Measurements from ENCODE around the gene ZSCAN30.
A peak's percentile ranks its signal among the peaks of the same experiment; 100 is the strongest.
"Not testable (repeated sequence)": the region's sequence is repeated elsewhere in the genome, so short reads cannot be mapped to it uniquely, and the experiment has no call there.

ZSCAN30 gene

DNA sequence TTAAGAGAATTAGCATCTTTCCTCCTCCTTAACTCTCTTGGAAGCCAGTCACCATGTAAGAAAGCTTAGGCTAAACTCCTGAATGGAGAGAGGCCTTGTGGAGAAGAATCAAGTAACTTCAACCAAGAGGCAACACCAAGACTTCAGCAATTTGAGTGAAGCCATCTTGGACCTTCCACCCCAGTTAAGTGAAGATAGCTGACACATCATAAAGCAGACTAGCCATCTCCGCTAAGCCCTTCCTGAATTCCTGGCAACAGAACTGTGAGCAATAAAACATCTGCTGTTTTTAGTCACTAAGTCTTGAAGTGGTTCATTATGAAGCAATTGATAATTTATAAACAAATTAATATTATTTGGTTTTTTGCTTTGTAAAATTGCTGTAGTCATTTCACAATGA is 50.7 kb downstream of the ZSCAN30 start:
- no peak for DNase-seq
- no peak for TF ChIP-seq GATA1 (IDR thresholded peaks at IDR 0.05; ENCODE audit: low read depth, low read length)
- no peak for TF ChIP-seq POLR2A (IDR thresholded peaks at IDR 0.05; ENCODE audit: low read length)

DNA sequence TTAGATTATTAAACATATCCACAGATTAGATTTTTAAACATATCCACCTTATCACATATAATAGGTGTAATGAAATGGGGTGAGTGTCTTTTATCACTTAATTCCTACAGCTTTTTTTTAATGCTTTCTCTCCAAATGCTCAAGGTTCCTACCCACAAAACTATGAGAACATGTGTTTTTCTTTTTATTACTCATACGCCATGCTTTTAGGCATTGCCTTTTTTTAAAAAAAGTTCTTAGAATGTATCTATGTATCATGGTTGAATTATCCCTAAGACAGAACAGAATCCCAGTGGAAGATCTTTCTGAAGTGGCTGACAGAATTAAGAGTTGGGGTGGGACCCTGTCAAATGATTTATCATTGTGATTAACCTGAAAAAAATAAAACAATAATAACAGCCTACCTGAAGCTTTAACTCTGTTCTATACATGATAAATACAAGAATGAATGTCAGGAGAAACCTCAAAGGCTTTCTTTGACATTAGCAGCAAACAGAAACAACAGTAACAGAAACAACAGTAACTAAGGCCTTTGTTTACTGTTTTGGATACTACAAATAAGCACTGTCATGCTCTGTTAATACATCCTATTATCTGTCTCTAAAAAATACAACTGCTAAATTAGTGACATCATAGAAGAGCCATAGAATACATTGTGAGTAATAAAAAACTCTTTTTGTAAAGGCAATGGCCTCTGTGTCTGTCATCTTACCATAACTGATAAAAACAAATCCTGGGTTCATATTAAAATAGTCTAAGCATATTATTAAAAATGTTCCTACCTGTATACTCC is 53.3 kb downstream of the ZSCAN30 start:
- no peak for TF ChIP-seq GATA1 (IDR thresholded peaks at IDR 0.05; ENCODE audit: low read depth, low read length)
- TF ChIP-seq POLR2A (IDR thresholded peaks at IDR 0.05; ENCODE audit: low read length), result no peak
- DNase-seq, result peak in 1 of 2 experiments; percentile 22

DNA sequence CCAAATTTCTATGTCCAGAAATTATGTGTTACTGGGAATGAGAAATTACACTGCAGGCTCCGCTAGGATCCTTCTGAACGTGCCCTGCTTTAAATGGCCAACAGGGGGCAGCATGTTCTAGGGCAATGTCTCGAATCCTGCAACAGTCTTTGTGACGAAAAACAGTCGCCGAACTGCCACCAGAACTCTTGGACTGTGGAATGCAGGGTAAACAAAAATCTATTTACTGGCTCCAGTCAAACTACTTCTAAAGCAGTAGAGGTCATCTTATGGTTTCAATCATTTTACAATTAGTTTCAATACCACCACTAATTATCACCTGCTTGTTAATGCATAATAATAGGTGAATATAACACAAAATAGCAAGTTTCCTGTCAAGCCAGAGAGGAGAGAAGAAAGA is 59.0 kb downstream of the ZSCAN30 start:
- TF ChIP-seq GATA1 (IDR thresholded peaks at IDR 0.05; ENCODE audit: low read depth, low read length) (no peak), POLR2A (IDR thresholded peaks at IDR 0.05; ENCODE audit: low read length) (no peak)

DNA sequence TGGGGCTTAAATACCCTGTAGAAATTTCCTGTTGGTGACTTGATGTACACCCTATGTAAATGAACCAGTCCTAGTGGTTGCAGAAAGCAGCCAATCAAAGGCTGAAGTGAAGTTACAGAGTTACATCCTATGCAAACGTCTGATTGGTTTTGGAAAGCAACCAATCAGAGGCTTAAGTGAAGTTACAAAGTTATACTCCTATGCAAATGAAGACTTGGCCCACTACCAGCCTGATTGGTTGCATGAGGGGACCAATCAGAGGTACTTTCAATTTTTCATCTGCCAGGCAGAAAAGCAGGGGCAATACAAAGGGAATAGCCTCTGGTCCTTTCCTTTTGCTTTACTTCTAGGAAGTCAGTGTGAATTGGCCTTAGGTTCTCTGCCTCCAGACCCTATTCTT is 62.8 kb downstream of the ZSCAN30 start:
- no peak for TF ChIP-seq GATA1 (IDR thresholded peaks at IDR 0.05; ENCODE audit: low read depth, low read length)
- no peak for TF ChIP-seq POLR2A (IDR thresholded peaks at IDR 0.05; ENCODE audit: low read length)
- DNase-seq, result peak in 1 of 2 experiments; percentile 20

More for the DNA sequence above, 59.0 kb downstream of the ZSCAN30 start:
- DNase-seq, result peak; percentile 87 to 93

DNA sequence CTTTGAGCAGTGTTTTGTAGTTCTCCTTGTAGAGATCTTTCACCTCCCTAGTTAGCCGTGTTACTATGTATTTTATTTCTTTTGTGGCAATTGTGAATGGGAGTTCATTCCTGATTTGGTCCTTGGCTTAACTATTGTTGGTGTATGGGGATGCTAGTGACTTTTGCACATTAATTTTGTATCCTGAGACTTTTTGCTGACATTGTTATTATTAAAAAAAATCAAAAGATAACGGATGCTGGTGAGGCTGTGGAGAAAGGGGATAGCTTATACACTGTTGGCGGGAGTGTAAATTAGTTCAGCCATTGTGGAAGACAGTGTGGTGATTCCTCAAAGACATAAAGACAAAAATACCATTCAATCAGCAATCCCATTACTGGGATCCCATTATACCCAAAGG is 66.2 kb downstream of the ZSCAN30 start:
- TF ChIP-seq POLR2A (IDR thresholded peaks at IDR 0.05; ENCODE audit: low read length) (no peak), GATA1 (IDR thresholded peaks at IDR 0.05; ENCODE audit: low read depth, low read length) (no peak)
- no peak for DNase-seq

DNA sequence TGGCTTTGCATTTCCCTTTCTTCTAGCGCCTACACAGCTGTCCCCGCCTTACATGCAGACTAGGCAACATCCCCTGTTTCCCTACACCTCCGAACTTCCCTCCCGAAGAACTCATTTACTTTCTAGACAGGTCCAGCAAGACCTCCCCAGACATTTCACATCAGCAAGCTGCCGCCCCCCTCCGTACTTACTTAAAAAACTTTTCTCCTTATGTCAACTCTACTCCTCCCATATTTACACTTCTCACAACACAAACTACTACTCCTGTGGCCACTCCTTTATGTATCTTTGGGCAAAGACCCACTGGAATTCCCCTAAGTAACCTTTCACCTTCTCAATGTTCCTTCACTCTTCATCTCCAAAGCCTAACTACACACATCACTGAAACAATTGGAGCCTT is 69.6 kb downstream of the ZSCAN30 start:
- TF ChIP-seq POLR2A (IDR thresholded peaks at IDR 0.05; ENCODE audit: low read length) (no peak), GATA1 (IDR thresholded peaks at IDR 0.05; ENCODE audit: low read depth, low read length) (no peak)
- no peak for DNase-seq

DNA sequence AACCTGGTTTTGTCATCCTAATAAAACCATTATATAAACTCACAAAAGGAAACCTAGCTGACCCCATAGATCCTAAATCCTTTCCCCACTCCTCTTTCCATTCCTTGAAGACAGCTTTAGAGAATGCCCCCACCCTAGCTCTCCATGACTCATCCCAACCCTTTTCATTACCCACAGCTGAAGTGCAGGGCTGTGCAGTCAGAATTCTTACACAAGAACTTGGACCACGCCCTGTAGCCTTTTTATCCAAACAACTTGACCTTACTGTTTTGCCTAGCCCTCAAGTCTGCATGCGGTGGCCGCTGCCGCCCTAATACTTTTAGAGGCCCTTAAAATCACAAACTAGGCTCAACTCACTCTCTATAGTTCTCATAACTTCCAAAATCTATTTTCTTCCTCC is 70.7 kb downstream of the ZSCAN30 start:
- not testable (repeated sequence) for DNase-seq

DNA sequence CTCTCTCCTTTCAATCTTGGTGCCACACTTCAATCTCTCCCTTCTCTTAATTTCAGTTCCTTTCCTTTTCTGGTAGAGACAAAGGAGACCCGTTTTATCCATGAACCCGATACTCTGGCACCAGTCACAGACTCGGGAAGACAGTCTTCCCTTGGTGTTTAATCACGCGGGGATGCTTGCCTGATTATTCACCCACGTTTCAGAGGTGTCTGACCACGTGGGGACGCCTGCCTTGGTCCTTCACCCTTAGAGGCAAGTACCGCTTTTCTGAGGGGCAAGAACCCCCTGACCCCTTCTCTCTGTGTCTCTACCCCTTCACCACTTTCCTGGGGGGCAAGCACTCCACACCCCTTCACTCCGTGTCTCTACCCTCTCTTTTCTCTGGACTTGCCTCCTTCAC is 73.4 kb downstream of the ZSCAN30 start:
- DNase-seq, result not testable (repeated sequence)

DNA sequence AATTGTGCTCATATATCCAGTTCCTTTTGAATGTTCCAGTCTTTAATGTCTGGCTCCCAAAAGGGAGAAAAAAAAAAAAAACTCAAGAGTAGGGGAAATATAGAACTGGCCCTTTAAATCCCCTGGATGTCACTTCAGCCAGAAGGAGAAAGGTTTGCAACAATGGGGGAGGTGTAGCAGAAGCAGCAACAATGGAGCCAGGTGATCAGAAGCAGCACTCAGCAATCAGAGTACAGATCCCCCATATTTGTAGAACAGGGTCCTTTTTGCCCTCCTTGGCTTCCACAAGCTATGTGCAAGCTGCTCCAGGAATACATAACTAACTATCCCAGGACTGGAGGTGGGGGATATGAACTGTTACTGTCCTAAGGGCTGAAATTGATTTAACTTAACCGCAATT is 75.0 kb downstream of the ZSCAN30 start:
- DNase-seq, result no peak
- TF ChIP-seq GATA1 (IDR thresholded peaks at IDR 0.05; ENCODE audit: low read depth, low read length), result no peak
- no peak for TF ChIP-seq POLR2A (IDR thresholded peaks at IDR 0.05; ENCODE audit: low read length)

DNA sequence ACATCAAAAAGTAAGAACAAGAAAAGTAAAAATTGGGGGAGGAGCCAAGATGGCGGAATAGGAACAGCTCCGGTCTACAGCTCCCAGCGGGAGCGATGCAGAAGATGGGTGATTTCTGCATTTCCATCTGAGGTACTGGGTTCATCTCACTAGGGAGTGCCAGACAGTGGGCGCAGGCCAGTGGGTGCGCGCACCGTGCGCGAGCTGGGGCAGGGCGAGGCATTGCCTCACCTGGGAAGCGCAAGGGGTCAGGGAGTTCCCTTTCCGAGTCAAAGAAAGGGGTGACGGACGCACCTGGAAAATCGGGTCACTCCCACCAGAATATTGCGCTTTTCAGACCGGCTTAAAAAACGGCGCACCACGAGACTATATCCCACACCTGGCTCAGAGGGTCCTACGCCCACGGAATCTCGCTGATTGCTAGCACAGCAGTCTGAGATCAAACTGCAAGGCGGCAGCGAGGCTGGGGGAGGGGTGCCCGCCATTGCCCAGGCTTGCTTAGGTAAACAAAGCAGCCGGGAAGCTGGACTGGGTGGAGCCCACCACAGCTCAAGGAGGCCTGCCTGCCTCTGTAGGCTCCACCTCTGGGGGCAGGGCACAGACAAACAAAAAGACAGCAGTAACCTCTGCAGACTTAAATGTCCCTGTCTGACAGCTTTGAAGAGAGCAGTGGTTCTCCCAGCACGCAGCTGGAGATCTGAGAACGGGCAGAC is 84.1 kb downstream of the ZSCAN30 start:
- DNase-seq, result not testable (repeated sequence)

DNA sequence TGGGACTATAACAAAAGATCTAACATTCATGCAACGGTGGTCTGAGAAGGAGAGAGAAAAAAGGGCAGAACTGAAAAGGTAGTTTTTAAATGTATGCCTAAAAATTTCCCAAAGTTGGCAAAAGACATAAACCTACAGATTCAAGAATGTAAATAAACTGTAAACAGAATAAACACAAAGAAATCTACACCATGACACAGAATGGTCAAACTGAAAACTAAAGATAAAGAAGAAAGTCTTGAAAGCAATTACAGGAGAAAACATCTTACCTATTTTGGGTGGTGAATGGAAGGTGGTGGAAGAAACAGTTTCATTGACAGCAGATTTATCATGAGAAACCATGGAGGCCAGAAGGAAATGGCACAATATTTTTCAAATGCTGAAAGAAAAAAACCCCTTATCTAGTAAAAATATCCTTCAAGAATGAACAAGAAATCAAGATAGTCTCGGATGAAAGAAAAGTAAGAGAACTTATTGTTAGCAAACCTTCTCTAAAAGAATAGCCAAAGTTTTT is 84.8 kb downstream of the ZSCAN30 start:
- TF ChIP-seq POLR2A (IDR thresholded peaks at IDR 0.05; ENCODE audit: low read length) (no peak), GATA1 (IDR thresholded peaks at IDR 0.05; ENCODE audit: low read depth, low read length) (no peak)
- no peak for DNase-seq

DNA sequence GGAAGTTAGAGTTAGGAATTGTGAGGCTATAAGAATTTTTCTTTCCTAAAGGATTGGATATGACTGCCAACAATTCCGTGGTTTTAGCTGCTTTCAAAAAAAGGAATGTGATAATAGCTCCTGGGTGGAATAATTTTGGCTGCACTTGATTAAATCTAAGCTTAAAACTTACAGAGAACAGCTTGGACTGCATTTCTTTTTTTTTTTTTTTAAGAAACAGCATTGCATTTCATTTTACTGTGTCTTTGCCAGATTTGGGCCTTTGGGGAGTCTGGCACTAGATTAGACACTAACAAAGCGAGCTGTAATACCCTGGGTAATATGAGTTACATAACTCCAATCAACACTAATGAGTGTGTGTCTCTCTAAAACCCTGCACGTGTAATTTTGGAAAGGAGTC is 87.0 kb downstream of the ZSCAN30 start:
- TF ChIP-seq POLR2A (IDR thresholded peaks at IDR 0.05; ENCODE audit: low read length), result no peak
- no peak for TF ChIP-seq GATA1 (IDR thresholded peaks at IDR 0.05; ENCODE audit: low read depth, low read length)
- no peak for DNase-seq

DNA sequence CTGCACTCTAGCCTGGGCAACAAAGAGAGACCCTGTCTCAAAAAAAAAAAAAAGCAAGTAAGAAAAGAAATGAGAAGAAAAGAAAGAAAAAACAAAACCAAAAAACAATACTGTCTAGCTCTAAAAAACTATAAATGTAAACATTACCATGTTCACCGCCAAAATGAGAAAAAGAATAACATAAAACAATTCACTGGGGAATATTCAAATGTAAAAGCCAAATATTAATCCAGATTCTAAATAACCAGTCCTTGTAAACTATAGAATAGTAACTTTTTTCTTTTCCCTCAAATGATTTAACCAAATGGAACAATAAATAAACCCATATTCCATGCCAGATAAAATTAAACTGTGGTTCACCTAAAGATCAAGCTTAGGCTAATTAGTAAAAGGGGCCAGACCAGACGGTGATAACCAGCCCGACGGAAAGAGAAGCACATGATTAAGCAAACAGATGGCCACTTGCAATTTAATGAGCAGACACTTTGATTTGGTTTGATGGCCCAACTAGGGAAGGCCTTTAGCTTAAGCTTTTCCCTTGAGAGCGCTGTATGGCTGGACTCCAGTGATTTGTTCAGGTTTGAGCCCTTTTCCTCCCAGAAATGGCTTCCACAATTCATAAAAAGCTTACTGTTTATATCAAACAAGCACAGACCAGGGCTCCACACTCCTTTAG is 88.6 kb downstream of the ZSCAN30 start:
- no peak for TF ChIP-seq POLR2A (IDR thresholded peaks at IDR 0.05; ENCODE audit: low read length)
- TF ChIP-seq GATA1 (IDR thresholded peaks at IDR 0.05; ENCODE audit: low read depth, low read length), result no peak
- no peak for DNase-seq

Data from erythroblast (primary cell).